ENCODE results near the gene ITGB4. TPM values are rescaled to one million over a fixed set of nuclear protein-coding genes. Genes with fewer than 3 reads are reported as not detected.

Gene ITGB4
- total and polyA plus RNA-seq, 2 experiments from 2014 or later: 6.1 to 9.7 TPM

DNA sequence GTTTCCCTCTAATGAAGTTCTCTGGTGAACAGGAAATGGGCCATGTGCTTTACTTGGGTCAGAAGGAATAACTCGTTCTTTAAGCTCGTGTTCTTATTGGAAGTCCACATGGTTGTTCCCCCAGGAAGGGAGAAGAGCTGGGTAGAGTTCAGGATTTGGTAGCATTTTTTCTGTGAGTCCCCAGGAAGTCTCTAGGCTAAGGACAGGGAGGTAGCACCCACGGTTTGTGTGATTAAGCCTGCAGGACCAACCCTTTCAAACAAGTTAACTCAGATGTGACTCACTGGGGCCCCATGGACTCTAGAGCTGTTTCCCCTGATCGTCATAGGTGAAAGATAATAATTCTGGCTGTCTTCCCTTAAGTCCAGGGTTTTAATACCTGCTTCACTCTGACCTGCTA is 37.7 kb upstream of the ITGB4 start:
- H3K27me3 Mint-ChIP-seq (ENCODE audit: insufficient read depth, low read depth, poor library complexity): no peaks in the 10 kb centered on the region
- Histone ChIP-seq H2AFZ (no peak overlapping the region), H3K27me3 (ENCODE audit: insufficient read depth) (no peaks in the 10 kb centered on the region), H3K27ac (ENCODE audit: low read depth) (no peak overlapping the region), H3K4me3 (no peak overlapping the region), H3F3A (replicated peaks; ENCODE audit: low read depth) (0 out of 2 replicates have a peak, but pooled peaks cover 2% of the 10 kb centered on the region), H3K4me1 (ENCODE audit: insufficient read depth) (no peaks in the 10 kb centered on the region), H3K4me2 (no peak overlapping the region), H3K79me2 (replicated peaks; ENCODE audit: insufficient read depth) (peaks cover 86% of the 10 kb centered on the region), H3K9me2 (ENCODE audit: insufficient read depth) (no peaks in the 10 kb centered on the region), H4K20me1 (replicated peaks; ENCODE audit: insufficient read depth) (peaks cover 3% of the 10 kb centered on the region; the same call in 1 of the 2 replicates), H3K36me3 (ENCODE audit: insufficient read depth) (no peaks in the 10 kb centered on the region)
- no peaks in the 10 kb centered on the region for H3K9me3 Mint-ChIP-seq
- no peak for DNase-seq (ENCODE audit: low spot score)
- no peak overlapping the region for H3K4me3 Mint-ChIP-seq
- H3K36me3 Mint-ChIP-seq (ENCODE audit: low read depth): peaks cover 16% of the 10 kb centered on the region
- no peaks in the 10 kb centered on the region for H3K4me1 Mint-ChIP-seq
- no peak overlapping the region for H3K27ac Mint-ChIP-seq
- no peak for TF ChIP-seq CREB1 (CRISPR knock-in tag; IDR thresholded peaks at IDR 0.05; ENCODE audit: low read depth)
- TF ChIP-seq ZNF114 (CRISPR knock-in tag; IDR thresholded peaks at IDR 0.05): no peak
- TF ChIP-seq CTCF (conservative IDR thresholded peaks at IDR 0.05; ENCODE audit: low read depth in 2 of 2): no peak
- no peak for TF ChIP-seq EZH2 (IDR thresholded peaks at IDR 0.05; ENCODE audit: low read depth, unreplicated experiment)
- no peak for TF ChIP-seq POLR2AphosphoS5 (IDR thresholded peaks at IDR 0.05; ENCODE audit: low read depth)
- no peak for TF ChIP-seq JUNB (IDR thresholded peaks at IDR 0.05; ENCODE audit: unreplicated experiment)
- TF ChIP-seq, protein P1, sequence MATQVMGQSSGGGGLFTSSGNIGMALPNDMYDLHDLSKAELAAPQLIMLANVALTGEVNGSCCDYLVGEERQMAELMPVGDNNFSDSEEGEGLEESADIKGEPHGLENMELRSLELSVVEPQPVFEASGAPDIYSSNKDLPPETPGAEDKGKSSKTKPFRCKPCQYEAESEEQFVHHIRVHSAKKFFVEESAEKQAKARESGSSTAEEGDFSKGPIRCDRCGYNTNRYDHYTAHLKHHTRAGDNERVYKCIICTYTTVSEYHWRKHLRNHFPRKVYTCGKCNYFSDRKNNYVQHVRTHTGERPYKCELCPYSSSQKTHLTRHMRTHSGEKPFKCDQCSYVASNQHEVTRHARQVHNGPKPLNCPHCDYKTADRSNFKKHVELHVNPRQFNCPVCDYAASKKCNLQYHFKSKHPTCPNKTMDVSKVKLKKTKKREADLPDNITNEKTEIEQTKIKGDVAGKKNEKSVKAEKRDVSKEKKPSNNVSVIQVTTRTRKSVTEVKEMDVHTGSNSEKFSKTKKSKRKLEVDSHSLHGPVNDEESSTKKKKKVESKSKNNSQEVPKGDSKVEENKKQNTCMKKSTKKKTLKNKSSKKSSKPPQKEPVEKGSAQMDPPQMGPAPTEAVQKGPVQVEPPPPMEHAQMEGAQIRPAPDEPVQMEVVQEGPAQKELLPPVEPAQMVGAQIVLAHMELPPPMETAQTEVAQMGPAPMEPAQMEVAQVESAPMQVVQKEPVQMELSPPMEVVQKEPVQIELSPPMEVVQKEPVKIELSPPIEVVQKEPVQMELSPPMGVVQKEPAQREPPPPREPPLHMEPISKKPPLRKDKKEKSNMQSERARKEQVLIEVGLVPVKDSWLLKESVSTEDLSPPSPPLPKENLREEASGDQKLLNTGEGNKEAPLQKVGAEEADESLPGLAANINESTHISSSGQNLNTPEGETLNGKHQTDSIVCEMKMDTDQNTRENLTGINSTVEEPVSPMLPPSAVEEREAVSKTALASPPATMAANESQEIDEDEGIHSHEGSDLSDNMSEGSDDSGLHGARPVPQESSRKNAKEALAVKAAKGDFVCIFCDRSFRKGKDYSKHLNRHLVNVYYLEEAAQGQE (IDR thresholded peaks at IDR 0.05; ENCODE audit: unreplicated experiment): no peak
- no peak for TF ChIP-seq STAT1 (IDR thresholded peaks at IDR 0.05; ENCODE audit: unreplicated experiment)
- no peak for TF ChIP-seq ETS1 (IDR thresholded peaks at IDR 0.05)
- TF ChIP-seq ZNF462 (CRISPR knock-in tag; IDR thresholded peaks at IDR 0.05): no peak
- no peak for TF ChIP-seq EZH2phosphoT487 (IDR thresholded peaks at IDR 0.05; ENCODE audit: unreplicated experiment)
- no peak for TF ChIP-seq NANOG (IDR thresholded peaks at IDR 0.05; ENCODE audit: borderline replicate concordance)
- no peak for TF ChIP-seq ZNF331 (CRISPR knock-in tag; IDR thresholded peaks at IDR 0.05; ENCODE audit: low read depth)
- no peak for ATAC-seq

Measured in GM23338 (cell line).